Measurements from ENCODE around the gene ITGA1. TPM values are rescaled to one million over a fixed set of nuclear protein-coding genes. Genes with fewer than 3 reads are reported as not detected.

Gene ITGA1
- total and polyA plus RNA-seq, 2 of the 8 experiments (the other 6 are each of a cell fraction or from before 2014, with no cell fraction given) = 2.3 to 9.0 TPM

DNA sequence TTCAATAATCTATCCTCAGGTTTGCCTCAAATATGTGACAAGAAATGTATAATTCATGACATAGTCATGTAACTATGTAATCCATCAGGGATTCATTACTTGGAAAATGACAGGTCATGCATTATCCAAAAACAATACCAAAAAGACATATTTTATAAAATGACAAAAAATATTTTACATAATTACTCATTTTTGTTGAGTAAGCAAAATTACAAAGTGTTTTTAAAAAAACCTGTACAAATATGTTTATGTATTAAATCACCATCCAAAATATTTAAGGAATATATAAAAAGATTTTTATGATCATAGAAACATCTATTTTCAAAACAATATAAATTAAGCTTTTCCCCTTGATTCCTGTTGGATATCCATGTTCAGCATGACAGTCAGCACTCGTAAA is 164.8 kb downstream of the ITGA1 start:
- peak; percentile 76; the same call in 1 of the 2 replicates for TF ChIP-seq MAFK (IDR thresholded peaks at IDR 0.05; ENCODE audit: low read depth, low read length)
- TF ChIP-seq TEAD4 (IDR thresholded peaks at IDR 0.05; ENCODE audit: low read depth, low read length) = no peak
- Histone ChIP-seq H3K79me1 (ENCODE audit: low read depth, low read length) (no peaks in the 10 kb centered on the region), H2BK120ac (replicated peaks; ENCODE audit: low read depth, low read length) (no peak overlapping the region), H4K91ac (replicated peaks; ENCODE audit: insufficient read length, low read length) (no peak overlapping the region), H3K4me2 (ENCODE audit: insufficient read depth in 1 of 2, low read depth in 2 of 2, low read length in 2 of 2) (no peak overlapping the region), H2BK5ac (ENCODE audit: low read depth, low read length) (no peak overlapping the region), H4K5ac (ENCODE audit: insufficient read length, low read depth, low read length) (no peak overlapping the region), H4K8ac (ENCODE audit: extremely low read depth, insufficient read depth, low read length) (no peak overlapping the region), H3K23me2 (ENCODE audit: low read depth, low read length) (no peaks in the 10 kb centered on the region), H2BK12ac (ENCODE audit: low read depth, low read length) (no peak overlapping the region), H2BK15ac (ENCODE audit: low read length) (no peak overlapping the region), H2AK5ac (ENCODE audit: low read depth, low read length) (no peak overlapping the region), H3K27ac (ENCODE audit: low read depth, low read length) (no peak overlapping the region), H3K27me3 (replicated peaks in 1 of 4; ENCODE audit: control insufficient read depth in 3 of 4, extremely low read depth in 1 of 4, insufficient read depth in 3 of 4, low read length in 3 of 4) (no peaks in the 10 kb centered on the region), H3K4ac (replicated peaks; ENCODE audit: insufficient read length, low read depth, low read length) (no peak overlapping the region), H3K56ac (replicated peaks; ENCODE audit: insufficient read length, low read depth, low read length) (no peak overlapping the region), H3K23ac (ENCODE audit: insufficient read length) (no peak overlapping the region), H3K4me3 (ENCODE audit: extremely low read depth in 1 of 4, insufficient read depth in 2 of 4, low read depth in 3 of 4, low read length in 4 of 4) (no peak overlapping the region), H2BK20ac (ENCODE audit: low read length) (no peak overlapping the region), H3K9me3 (ENCODE audit: insufficient read depth in 2 of 2, low read depth in 1 of 2, low read length in 1 of 2) (no peaks in the 10 kb centered on the region), H3K79me2 (ENCODE audit: control insufficient read depth in 1 of 2, insufficient read depth in 2 of 2, low read length in 2 of 2) (no peaks in the 10 kb centered on the region), H4K20me1 (replicated peaks in 1 of 2; ENCODE audit: control insufficient read depth in 1 of 2, insufficient read depth in 2 of 2, low read length in 2 of 2) (no peaks in the 10 kb centered on the region), H3K4me1 (replicated peaks in 1 of 4; ENCODE audit: control insufficient read depth in 3 of 4, insufficient read depth in 4 of 4, low read length in 3 of 4) (no peaks in the 10 kb centered on the region; a peak in 2 of 7 replicates), H3K9ac (replicated peaks in 1 of 4; ENCODE audit: extremely low read depth in 1 of 4, low read depth in 3 of 4, low read length in 3 of 4) (no peak overlapping the region), H3K18ac (ENCODE audit: extremely low read depth, low read length) (no peak overlapping the region), H3K36me3 (ENCODE audit: control insufficient read depth in 2 of 4, insufficient read depth in 4 of 4, low read length in 3 of 4) (no peaks in the 10 kb centered on the region), H2AFZ (ENCODE audit: low read length) (no peak overlapping the region), H3K14ac (ENCODE audit: insufficient read length) (no peak overlapping the region)
- ChIA-PET POLR2A (ENCODE audit: partially characterized antibody) (no interaction called here), CTCF (ENCODE audit: partially characterized antibody) (interaction anchor here (0.8 to 2.5 kb wide), 4 partner anchors 51 to 143 kb away, joined by 3 to 14 read pairs (median 6); no protein-coding TSS in a partner anchor)
- no peak for FAIRE-seq
- no peak for DNase-seq (ENCODE audit: low read depth in 1 of 2, low spot score in 2 of 2)
- 91% methylated on average over 1 of the region's 1 CpG; no CpG with 5 or more reads in 1 of the 2 experiments for WGBS, 2 experiments (ENCODE audit: extremely low coverage in 1 of 2, insufficient coverage in 1 of 2, insufficient read length in 1 of 2, insufficient replicate concordance in 2 of 2, low coverage in 1 of 2, low lambda C conversion rate in 2 of 2, missing lambda C conversion rate in 1 of 2)
